ENCODE data around the gene GPI.

GPI gene

GRCh38 chr19:34359954-34360315, 5.1 kb upstream of the GPI start:
- DNase-seq (ENCODE audit: low read depth) = no peak
- no peak for TF ChIP-seq POLR2A (IDR thresholded peaks at IDR 0.05; ENCODE audit: extremely low read depth, insufficient read length)
- no peak for TF ChIP-seq MAX (IDR thresholded peaks at IDR 0.05; ENCODE audit: low read depth, low read length)
- no peak for TF ChIP-seq CTCF (IDR thresholded peaks at IDR 0.05; ENCODE audit: low read depth, low read length)
- no peak for TF ChIP-seq MYC (IDR thresholded peaks at IDR 0.05; ENCODE audit: low read depth, low read length)
- peak overlapping the region; percentile 49 for H3K4me3 ChIP-seq (ENCODE audit: low read depth, low read length)

- H3K4me3 ChIP-seq (ENCODE audit: low read depth, low read length) = no peak overlapping the region
- no peak for DNase-seq (ENCODE audit: low read depth)
- no peak for TF ChIP-seq MAX (IDR thresholded peaks at IDR 0.05; ENCODE audit: low read depth, low read length)
- no peak for TF ChIP-seq CTCF (IDR thresholded peaks at IDR 0.05; ENCODE audit: low read depth, low read length)
- TF ChIP-seq POLR2A (IDR thresholded peaks at IDR 0.05; ENCODE audit: extremely low read depth, insufficient read length) = no peak
- TF ChIP-seq MYC (IDR thresholded peaks at IDR 0.05; ENCODE audit: low read depth, low read length) = no peak
These were observed 4.6 kb upstream of the GPI start for GRCh38 chr19:34360354-34360909.

GRCh38 chr19:34362679-34363069, 2.3 kb upstream of the GPI start:
- no peak for TF ChIP-seq MAX (IDR thresholded peaks at IDR 0.05; ENCODE audit: low read depth, low read length)
- no peak for TF ChIP-seq POLR2A (IDR thresholded peaks at IDR 0.05; ENCODE audit: extremely low read depth, insufficient read length)
- no peak for TF ChIP-seq CTCF (IDR thresholded peaks at IDR 0.05; ENCODE audit: low read depth, low read length)
- TF ChIP-seq MYC (IDR thresholded peaks at IDR 0.05; ENCODE audit: low read depth, low read length) = no peak
- no peak for DNase-seq (ENCODE audit: low read depth)
- no peak overlapping the region for H3K4me3 ChIP-seq (ENCODE audit: low read depth, low read length)

GRCh38 chr19:34363094-34363493, 1.9 kb upstream of the GPI start:
- TF ChIP-seq CTCF (IDR thresholded peaks at IDR 0.05; ENCODE audit: low read depth, low read length) (no peak), MAX (IDR thresholded peaks at IDR 0.05; ENCODE audit: low read depth, low read length) (no peak), POLR2A (IDR thresholded peaks at IDR 0.05; ENCODE audit: extremely low read depth, insufficient read length) (no peak), MYC (IDR thresholded peaks at IDR 0.05; ENCODE audit: low read depth, low read length) (no peak)
- no peak for DNase-seq (ENCODE audit: low read depth)
- H3K4me3 ChIP-seq (ENCODE audit: low read depth, low read length) = no peak overlapping the region

GRCh38 chr19:34363930-34364329, 1.1 kb upstream of the GPI start:
- no peak overlapping the region for H3K4me3 ChIP-seq (ENCODE audit: low read depth, low read length)
- no peak for TF ChIP-seq MAX (IDR thresholded peaks at IDR 0.05; ENCODE audit: low read depth, low read length)
- TF ChIP-seq CTCF (IDR thresholded peaks at IDR 0.05; ENCODE audit: low read depth, low read length) = no peak
- TF ChIP-seq MYC (IDR thresholded peaks at IDR 0.05; ENCODE audit: low read depth, low read length) = no peak
- DNase-seq (ENCODE audit: low read depth) = no peak

- H3K4me3 ChIP-seq (ENCODE audit: low read depth, low read length) = peak overlapping the region; percentile 49
- TF ChIP-seq POLR2A (IDR thresholded peaks at IDR 0.05; ENCODE audit: extremely low read depth, insufficient read length) (no peak), CTCF (IDR thresholded peaks at IDR 0.05; ENCODE audit: low read depth, low read length) (no peak), MAX (IDR thresholded peaks at IDR 0.05; ENCODE audit: low read depth, low read length) (no peak), MYC (IDR thresholded peaks at IDR 0.05; ENCODE audit: low read depth, low read length) (no peak)
- DNase-seq (ENCODE audit: low read depth) = no peak
These were observed 550 bp upstream of the GPI start for GRCh38 chr19:34364462-34364829.
